ENCODE measurements around the gene TSPAN5.

TSPAN5 gene

DNA sequence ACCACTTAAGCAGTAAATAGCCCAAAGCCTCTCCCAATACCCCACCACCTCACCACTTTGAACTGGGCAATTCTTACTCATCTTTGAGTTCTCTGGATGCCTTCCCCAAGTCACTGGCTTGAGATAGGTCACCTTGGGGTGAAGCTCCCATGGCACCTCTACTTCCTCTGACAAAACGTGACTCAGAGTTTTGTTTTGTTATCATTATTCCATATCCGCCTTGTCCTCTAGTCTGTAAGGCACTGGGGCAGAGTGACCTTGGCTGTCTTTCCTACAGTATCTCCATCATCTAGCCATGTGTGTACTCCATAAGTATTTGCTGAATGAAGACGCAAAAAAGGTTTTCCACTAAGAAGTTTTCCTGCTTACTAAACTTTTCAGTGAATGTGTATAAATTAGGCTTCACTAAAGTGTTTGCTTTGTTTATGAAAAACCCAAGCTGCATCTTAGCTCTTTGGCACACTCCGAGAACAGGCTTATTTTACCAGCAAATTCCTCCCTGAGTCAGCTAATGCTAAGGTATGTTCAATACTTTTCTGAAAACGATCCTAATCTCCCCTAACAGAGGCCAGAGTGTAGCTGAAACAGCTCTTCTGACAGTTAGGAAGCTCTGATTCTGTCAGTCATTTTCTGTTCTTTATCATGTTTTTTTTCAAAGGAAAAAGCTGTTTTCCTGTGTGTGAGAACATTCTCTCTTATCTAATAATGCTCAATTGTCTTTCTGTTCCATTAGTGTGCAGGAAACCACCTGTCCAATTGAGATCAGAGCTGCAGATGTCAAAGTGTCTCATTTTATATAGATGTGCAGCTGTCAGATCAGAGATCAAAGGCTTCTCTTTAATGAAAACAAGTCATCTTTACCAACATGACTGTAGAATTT lies 30.2 kb upstream of the TSPAN5 start:
- peak; percentile 94 for ATAC-seq
- TF ChIP-seq ZNF8 (CRISPR knock-in tag; IDR thresholded peaks at IDR 0.05) (0 out of 2 replicates have a peak, but pooled peaks have one; percentile 11), SNAI2 (CRISPR knock-in tag; IDR thresholded peaks at IDR 0.05) (peak; percentile 11; the same call in 1 of the 2 replicates), GLIS3 (CRISPR knock-in tag; IDR thresholded peaks at IDR 0.05) (no peak), ZFP30 (CRISPR knock-in tag; IDR thresholded peaks at IDR 0.05) (no peak), ZNF70 (CRISPR knock-in tag; IDR thresholded peaks at IDR 0.05) (no peak), TCF4 (CRISPR knock-in tag; IDR thresholded peaks at IDR 0.05; ENCODE audit: borderline replicate concordance) (peak; percentile 76), ZFP3 (CRISPR knock-in tag; IDR thresholded peaks at IDR 0.05) (0 out of 2 replicates have a peak, but pooled peaks have one; percentile 28), ISL1 (CRISPR knock-in tag; IDR thresholded peaks at IDR 0.05) (peak; percentile 90), ARNTL (CRISPR knock-in tag; IDR thresholded peaks at IDR 0.05; ENCODE audit: borderline replicate concordance, low read depth) (no peak)
- TF ChIP-seq, protein P1, sequence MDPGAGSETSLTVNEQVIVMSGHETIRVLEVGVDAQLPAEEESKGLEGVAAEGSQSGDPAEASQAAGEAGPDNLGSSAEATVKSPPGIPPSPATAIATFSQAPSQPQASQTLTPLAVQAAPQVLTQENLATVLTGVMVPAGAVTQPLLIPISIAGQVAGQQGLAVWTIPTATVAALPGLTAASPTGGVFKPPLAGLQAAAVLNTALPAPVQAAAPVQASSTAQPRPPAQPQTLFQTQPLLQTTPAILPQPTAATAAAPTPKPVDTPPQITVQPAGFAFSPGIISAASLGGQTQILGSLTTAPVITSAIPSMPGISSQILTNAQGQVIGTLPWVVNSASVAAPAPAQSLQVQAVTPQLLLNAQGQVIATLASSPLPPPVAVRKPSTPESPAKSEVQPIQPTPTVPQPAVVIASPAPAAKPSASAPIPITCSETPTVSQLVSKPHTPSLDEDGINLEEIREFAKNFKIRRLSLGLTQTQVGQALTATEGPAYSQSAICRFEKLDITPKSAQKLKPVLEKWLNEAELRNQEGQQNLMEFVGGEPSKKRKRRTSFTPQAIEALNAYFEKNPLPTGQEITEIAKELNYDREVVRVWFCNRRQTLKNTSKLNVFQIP (CRISPR knock-in tag; IDR thresholded peaks at IDR 0.05; ENCODE audit: borderline replicate concordance, low read depth): no peak
- TF ChIP-seq, protein P2, sequence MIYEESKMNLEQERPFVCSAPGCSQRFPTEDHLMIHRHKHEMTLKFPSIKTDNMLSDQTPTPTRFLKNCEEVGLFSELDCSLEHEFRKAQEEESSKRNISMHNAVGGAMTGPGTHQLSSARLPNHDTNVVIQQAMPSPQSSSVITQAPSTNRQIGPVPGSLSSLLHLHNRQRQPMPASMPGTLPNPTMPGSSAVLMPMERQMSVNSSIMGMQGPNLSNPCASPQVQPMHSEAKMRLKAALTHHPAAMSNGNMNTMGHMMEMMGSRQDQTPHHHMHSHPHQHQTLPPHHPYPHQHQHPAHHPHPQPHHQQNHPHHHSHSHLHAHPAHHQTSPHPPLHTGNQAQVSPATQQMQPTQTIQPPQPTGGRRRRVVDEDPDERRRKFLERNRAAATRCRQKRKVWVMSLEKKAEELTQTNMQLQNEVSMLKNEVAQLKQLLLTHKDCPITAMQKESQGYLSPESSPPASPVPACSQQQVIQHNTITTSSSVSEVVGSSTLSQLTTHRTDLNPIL (CRISPR knock-in tag; IDR thresholded peaks at IDR 0.05; ENCODE audit: low read depth): 0 out of 2 replicates have a peak, but pooled peaks have one; percentile 15
- TF ChIP-seq, protein P3, sequence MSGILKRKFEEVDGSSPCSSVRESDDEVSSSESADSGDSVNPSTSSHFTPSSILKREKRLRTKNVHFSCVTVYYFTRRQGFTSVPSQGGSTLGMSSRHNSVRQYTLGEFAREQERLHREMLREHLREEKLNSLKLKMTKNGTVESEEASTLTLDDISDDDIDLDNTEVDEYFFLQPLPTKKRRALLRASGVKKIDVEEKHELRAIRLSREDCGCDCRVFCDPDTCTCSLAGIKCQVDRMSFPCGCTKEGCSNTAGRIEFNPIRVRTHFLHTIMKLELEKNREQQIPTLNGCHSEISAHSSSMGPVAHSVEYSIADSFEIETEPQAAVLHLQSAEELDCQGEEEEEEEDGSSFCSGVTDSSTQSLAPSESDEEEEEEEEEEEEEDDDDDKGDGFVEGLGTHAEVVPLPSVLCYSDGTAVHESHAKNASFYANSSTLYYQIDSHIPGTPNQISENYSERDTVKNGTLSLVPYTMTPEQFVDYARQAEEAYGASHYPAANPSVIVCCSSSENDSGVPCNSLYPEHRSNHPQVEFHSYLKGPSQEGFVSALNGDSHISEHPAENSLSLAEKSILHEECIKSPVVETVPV (CRISPR knock-in tag; IDR thresholded peaks at IDR 0.05): no peak
- TF ChIP-seq, protein P4, sequence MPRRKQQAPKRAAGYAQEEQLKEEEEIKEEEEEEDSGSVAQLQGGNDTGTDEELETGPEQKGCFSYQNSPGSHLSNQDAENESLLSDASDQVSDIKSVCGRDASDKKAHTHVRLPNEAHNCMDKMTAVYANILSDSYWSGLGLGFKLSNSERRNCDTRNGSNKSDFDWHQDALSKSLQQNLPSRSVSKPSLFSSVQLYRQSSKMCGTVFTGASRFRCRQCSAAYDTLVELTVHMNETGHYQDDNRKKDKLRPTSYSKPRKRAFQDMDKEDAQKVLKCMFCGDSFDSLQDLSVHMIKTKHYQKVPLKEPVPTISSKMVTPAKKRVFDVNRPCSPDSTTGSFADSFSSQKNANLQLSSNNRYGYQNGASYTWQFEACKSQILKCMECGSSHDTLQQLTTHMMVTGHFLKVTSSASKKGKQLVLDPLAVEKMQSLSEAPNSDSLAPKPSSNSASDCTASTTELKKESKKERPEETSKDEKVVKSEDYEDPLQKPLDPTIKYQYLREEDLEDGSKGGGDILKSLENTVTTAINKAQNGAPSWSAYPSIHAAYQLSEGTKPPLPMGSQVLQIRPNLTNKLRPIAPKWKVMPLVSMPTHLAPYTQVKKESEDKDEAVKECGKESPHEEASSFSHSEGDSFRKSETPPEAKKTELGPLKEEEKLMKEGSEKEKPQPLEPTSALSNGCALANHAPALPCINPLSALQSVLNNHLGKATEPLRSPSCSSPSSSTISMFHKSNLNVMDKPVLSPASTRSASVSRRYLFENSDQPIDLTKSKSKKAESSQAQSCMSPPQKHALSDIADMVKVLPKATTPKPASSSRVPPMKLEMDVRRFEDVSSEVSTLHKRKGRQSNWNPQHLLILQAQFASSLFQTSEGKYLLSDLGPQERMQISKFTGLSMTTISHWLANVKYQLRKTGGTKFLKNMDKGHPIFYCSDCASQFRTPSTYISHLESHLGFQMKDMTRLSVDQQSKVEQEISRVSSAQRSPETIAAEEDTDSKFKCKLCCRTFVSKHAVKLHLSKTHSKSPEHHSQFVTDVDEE (CRISPR knock-in tag; IDR thresholded peaks at IDR 0.05): peak; percentile 75; the same call in 1 of the 2 replicates

DNA sequence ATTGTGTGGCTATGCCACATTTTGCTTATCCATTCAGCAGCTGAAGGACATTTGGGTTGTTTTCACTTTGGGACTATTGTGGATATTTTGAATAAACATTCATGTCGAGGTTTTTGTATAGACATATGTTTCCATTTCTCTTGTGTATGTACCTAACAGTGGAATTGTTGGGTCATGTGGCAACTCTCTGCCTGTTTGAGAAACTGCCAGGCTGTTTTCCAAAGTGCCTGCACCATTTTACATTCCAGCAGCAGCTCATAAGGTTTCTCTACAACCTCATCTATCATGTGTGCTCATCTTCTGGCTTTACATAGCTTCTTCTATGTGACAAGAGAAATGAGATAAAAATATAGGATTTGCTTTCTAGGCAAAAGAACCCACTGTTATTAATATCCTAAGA lies 29.5 kb upstream of the TSPAN5 start:
- TF ChIP-seq TCF4 (CRISPR knock-in tag; IDR thresholded peaks at IDR 0.05; ENCODE audit: borderline replicate concordance): no peak
- TF ChIP-seq, protein P1 (CRISPR knock-in tag; IDR thresholded peaks at IDR 0.05; ENCODE audit: borderline replicate concordance, low read depth): no peak
- TF ChIP-seq ARNTL (CRISPR knock-in tag; IDR thresholded peaks at IDR 0.05; ENCODE audit: borderline replicate concordance, low read depth): no peak
- no peak for TF ChIP-seq GLIS3 (CRISPR knock-in tag; IDR thresholded peaks at IDR 0.05)
- no peak for TF ChIP-seq PPARA (CRISPR knock-in tag; IDR thresholded peaks at IDR 0.05; ENCODE audit: borderline replicate concordance)
- TF ChIP-seq, protein P4 (CRISPR knock-in tag; IDR thresholded peaks at IDR 0.05): no peak
- TF ChIP-seq ZFP30 (CRISPR knock-in tag; IDR thresholded peaks at IDR 0.05): no peak
- no peak for TF ChIP-seq ZC3H10 (CRISPR knock-in tag; IDR thresholded peaks at IDR 0.05)
- TF ChIP-seq SNAI2 (CRISPR knock-in tag; IDR thresholded peaks at IDR 0.05): no peak
- peak; percentile 25 for ATAC-seq

Measured in SK-N-SH treated with all-trans-retinoic acid at 6 μM for 48 hours (cell line).